NCI-H82 (cell line): Measurements from ENCODE around the gene SPX.

Source experiments
- DNase-seq: peaks from one replicate; lab custom pipeline; 2025; lab: John Stamatoyannopoulos, UW

SPX gene

DNA sequence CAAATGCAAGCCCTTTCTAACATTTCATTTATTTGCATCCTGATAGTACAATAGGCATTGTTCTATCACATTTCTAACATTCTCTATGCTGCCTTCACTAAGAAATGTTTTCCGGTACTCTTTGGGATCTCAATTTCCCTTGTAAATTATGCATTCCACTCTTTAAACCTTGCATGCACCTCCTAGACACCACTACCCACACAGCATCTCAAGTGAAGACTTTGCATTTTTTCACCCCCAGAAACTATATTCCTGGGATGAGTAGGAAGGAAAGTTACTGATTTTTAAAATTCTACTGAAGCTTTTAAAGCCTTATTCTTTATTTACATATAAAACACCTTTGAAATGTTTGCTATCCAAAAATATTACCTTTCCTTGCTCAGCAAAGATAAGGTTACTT, 51.4 kb downstream of the SPX start:
- no peak for DNase-seq

DNA sequence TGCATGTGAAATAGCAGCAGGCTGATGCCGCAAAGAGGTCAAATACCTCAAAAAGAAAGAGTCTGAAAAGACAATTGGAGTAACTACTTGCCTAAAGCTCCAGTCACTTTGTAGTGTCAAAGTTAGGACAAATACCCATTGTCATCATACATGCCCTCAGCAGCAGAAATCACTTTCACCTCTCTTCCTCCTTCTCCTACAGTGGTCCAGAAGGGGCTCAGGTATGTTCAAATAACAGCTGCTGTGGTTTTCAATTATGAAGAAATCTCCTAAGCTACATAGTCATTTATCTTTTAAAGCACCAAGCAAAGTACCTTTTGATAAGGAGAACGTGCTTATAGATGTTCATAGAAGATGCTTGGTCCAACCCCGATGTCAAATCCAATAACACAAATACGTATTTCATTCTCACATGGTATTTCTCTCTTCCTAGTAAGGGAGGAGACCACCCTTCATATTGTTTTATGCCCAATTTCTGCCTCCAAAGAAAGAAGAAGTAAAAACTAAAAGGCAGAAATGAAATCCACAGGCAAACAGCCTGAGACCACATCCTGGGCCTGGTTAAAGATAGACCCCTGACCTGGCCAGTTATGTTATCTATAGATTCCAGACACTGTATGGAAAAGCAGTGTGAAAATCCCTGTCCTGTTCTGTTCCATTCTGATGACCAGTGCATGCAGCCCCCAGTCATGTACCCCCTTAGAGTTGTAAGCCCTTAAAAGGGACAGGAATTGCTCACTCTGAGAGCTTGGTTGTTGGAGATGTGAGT, 54.8 kb downstream of the SPX start:
- no peak for DNase-seq
